NCI-H2196 (cell line): ENCODE measurements around the gene SULT2B1.

ENCODE experiments used
- DNase-seq: peaks from one replicate; lab custom pipeline; 2025; ENCODE audit not compliant: unreplicated experiment; lab: John Stamatoyannopoulos, UW

The SULT2B1 gene

GRCh38 chr19:48646722-48647216 lies 94.8 kb downstream of the SULT2B1 start:
- DNase-seq: no peak

- DNase-seq: no peak
These were observed 96.2 kb downstream of the SULT2B1 start for GRCh38 chr19:48648134-48648533.
